Dermis blood vessel endothelial cell (primary cell): ENCODE data around the gene SIRPB2. TPM values are rescaled to one million over a fixed set of nuclear protein-coding genes. Genes with fewer than 3 reads are reported as not detected.
A peak's percentile ranks its signal among the peaks of the same experiment; 100 is the strongest.

Experiments
- DNase-seq: peaks from one replicate; pipeline ENCODE4 v3.0.0; 2010
- total RNA-seq: library from RNA; depleted of rRNA; stranded (reverse); fragments of >200 nt; gene quantifications from 2 replicates; pipeline ENCODE4 v1.2.3, GENCODE V29; 2014

The SIRPB2 gene
- total RNA-seq, 1 donor from 2014 or later: 0.51 TPM

- DNase-seq: no peak
Measured at GRCh38 chr20:1471242-1471641, 20.0 kb downstream of the SIRPB2 start.

- DNase-seq: peak; percentile 96
Measured at GRCh38 chr20:1469925-1470571, 21.2 kb downstream of the SIRPB2 start.

- DNase-seq: no peak
Measured at GRCh38 chr20:1469306-1469905, 21.8 kb downstream of the SIRPB2 start.

GRCh38 chr20:1468117-1468624 lies 23.0 kb downstream of the SIRPB2 start:
- DNase-seq: no peak

- no peak for DNase-seq
Measured at GRCh38 chr20:1467355-1468116, 23.7 kb downstream of the SIRPB2 start.

- no peak for DNase-seq
Measured at GRCh38 chr20:1467082-1467354, 24.2 kb downstream of the SIRPB2 start.

- DNase-seq: peak; percentile 97
Measured at GRCh38 chr20:1466211-1467081, 24.8 kb downstream of the SIRPB2 start, which contains the start of gene NSFL1C. Gene NSFL1C (minus strand): TSS chr20:1466849. CDS start chr20:1466824, 25 bp downstream.

GRCh38 chr20:1465470-1466210 lies 25.6 kb downstream of the SIRPB2 start:
- no peak for DNase-seq

- no peak for DNase-seq
Measured at GRCh38 chr20:1463971-1464570, 27.1 kb downstream of the SIRPB2 start.

- no peak for DNase-seq
Measured at GRCh38 chr20:1462834-1463233, 28.4 kb downstream of the SIRPB2 start.

GRCh38 chr20:1462001-1462400 lies 29.2 kb downstream of the SIRPB2 start:
- DNase-seq: no peak

- DNase-seq: no peak
Measured at GRCh38 chr20:1460275-1460674, 30.9 kb downstream of the SIRPB2 start.

- DNase-seq: no peak
Measured at GRCh38 chr20:1457992-1458391, 33.2 kb downstream of the SIRPB2 start.

GRCh38 chr20:1456300-1456699 lies 34.9 kb downstream of the SIRPB2 start:
- no peak for DNase-seq

- no peak for DNase-seq
Measured at GRCh38 chr20:1450926-1451491, 40.2 kb downstream of the SIRPB2 start.

GRCh38 chr20:1449370-1449769 lies 41.9 kb downstream of the SIRPB2 start:
- no peak for DNase-seq

GRCh38 chr20:1448081-1448620 lies 43.1 kb downstream of the SIRPB2 start:
- DNase-seq: no peak

GRCh38 chr20:1446536-1446935 lies 44.7 kb downstream of the SIRPB2 start:
- DNase-seq: no peak

GRCh38 chr20:1443085-1443484 lies 48.1 kb downstream of the SIRPB2 start:
- no peak for DNase-seq

GRCh38 chr20:1442304-1442703 lies 48.9 kb downstream of the SIRPB2 start:
- no peak for DNase-seq

- no peak for DNase-seq
Measured at GRCh38 chr20:1441133-1441532, 50.1 kb downstream of the SIRPB2 start.
